Fibroblast of the conjunctiva (primary cell): ENCODE measurements around the gene ERFE.

Experiments
- DNase-seq: peaks from one replicate; pipeline ENCODE4 v3.0.0-alpha.2; 2010; ENCODE audit warnings: low read depth

ERFE gene

GRCh38 chr2:238155761-238156694 is 2.7 kb upstream of the ERFE start:
- no peak for DNase-seq

- no peak for DNase-seq
These were observed 1.2 kb upstream of the ERFE start for GRCh38 chr2:238157506-238158017.

GRCh38 chr2:238158018-238158508 is 707 bp upstream of the ERFE start:
- no peak for DNase-seq

- DNase-seq, result no peak
These were observed 335 bp downstream of the ERFE start for GRCh38 chr2:238159071-238159539.

GRCh38 chr2:238159661-238160205 is 963 bp downstream of the ERFE start:
- no peak for DNase-seq

- no peak for DNase-seq
These were observed 1.7 kb downstream of the ERFE start for GRCh38 chr2:238160206-238161129.

- no peak for DNase-seq
These were observed 2.7 kb downstream of the ERFE start for GRCh38 chr2:238161291-238162051.

GRCh38 chr2:238162251-238162845 is 3.6 kb downstream of the ERFE start:
- DNase-seq, result no peak

- peak; percentile 31 for DNase-seq
These were observed 4.2 kb downstream of the ERFE start for GRCh38 chr2:238162846-238163441.

- DNase-seq, result no peak
These were observed 4.9 kb downstream of the ERFE start for GRCh38 chr2:238163481-238164198.

- no peak for DNase-seq
These were observed 6.1 kb downstream of the ERFE start for GRCh38 chr2:238164906-238165287.

GRCh38 chr2:238165288-238165921 is 6.6 kb downstream of the ERFE start:
- no peak for DNase-seq

GRCh38 chr2:238166391-238167343 is 7.9 kb downstream of the ERFE start:
- no peak for DNase-seq

GRCh38 chr2:238167344-238167715 is 8.6 kb downstream of the ERFE start:
- no peak for DNase-seq

GRCh38 chr2:238167761-238168160 is 9.0 kb downstream of the ERFE start:
- peak; percentile 42 for DNase-seq

- no peak for DNase-seq
These were observed 9.7 kb downstream of the ERFE start for GRCh38 chr2:238168196-238169047.

- DNase-seq, result peak; percentile 92
These were observed 10.4 kb downstream of the ERFE start for GRCh38 chr2:238169048-238169707.
